ENCODE measurements around the gene TMEM50A.

GRCh38 chr1:25355841-25356395, 17.8 kb downstream of the TMEM50A start:
- TF ChIP-seq CTCF (IDR thresholded peaks at IDR 0.05): no peak
- TF ChIP-seq EZH2 (IDR thresholded peaks at IDR 0.05; ENCODE audit: borderline replicate concordance, insufficient read depth, low read depth, low read length, poor library complexity, severe bottlenecking): no peak
